ENCODE data around the gene GDF7. TPM values are rescaled to one million over a fixed set of nuclear protein-coding genes. Genes with fewer than 3 reads are reported as not detected.

Gene GDF7
- total RNA-seq, 1 donor from 2014 or later: under 0.01 TPM

- Histone ChIP-seq H3K4me3 (ENCODE audit: low read depth, low read length) (no peak overlapping the region), H3K27me3 (ENCODE audit: control insufficient read depth, insufficient read depth, low read length) (peaks cover 32% of the 10 kb centered on the region), H3K36me3 (ENCODE audit: control insufficient read depth, insufficient read depth, low read length) (no peaks in the 10 kb centered on the region)
- TF ChIP-seq CTCF (IDR thresholded peaks at IDR 0.05; ENCODE audit: insufficient read depth, low read length, severe bottlenecking): no peak
- no peak for DNase-seq (ENCODE audit: low read depth)
- no peak for FAIRE-seq
Observed at GRCh38 chr2:20669562-20670314, 2.8 kb downstream of the GDF7 start.

GRCh38 chr2:20670315-20671035 lies 3.5 kb downstream of the GDF7 start:
- TF ChIP-seq CTCF (IDR thresholded peaks at IDR 0.05; ENCODE audit: insufficient read depth, low read length, severe bottlenecking): no peak
- no peak for DNase-seq (ENCODE audit: low read depth)
- Histone ChIP-seq H3K36me3 (ENCODE audit: control insufficient read depth, insufficient read depth, low read length) (no peaks in the 10 kb centered on the region), H3K27me3 (ENCODE audit: control insufficient read depth, insufficient read depth, low read length) (peaks cover 24% of the 10 kb centered on the region), H3K4me3 (ENCODE audit: low read depth, low read length) (no peak overlapping the region)
- FAIRE-seq: no peak

GRCh38 chr2:20671036-20671735 lies 4.2 kb downstream of the GDF7 start:
- DNase-seq (ENCODE audit: low read depth) (no peak), FAIRE-seq (no peak)
- TF ChIP-seq CTCF (IDR thresholded peaks at IDR 0.05; ENCODE audit: insufficient read depth, low read length, severe bottlenecking): no peak
- H3K36me3 ChIP-seq (ENCODE audit: control insufficient read depth, insufficient read depth, low read length): no peaks in the 10 kb centered on the region
- no peak overlapping the region for H3K4me3 ChIP-seq (ENCODE audit: low read depth, low read length)
- H3K27me3 ChIP-seq (ENCODE audit: control insufficient read depth, insufficient read depth, low read length): peaks cover 17% of the 10 kb centered on the region

GRCh38 chr2:20671736-20672080 lies 4.8 kb downstream of the GDF7 start:
- Histone ChIP-seq H3K36me3 (ENCODE audit: control insufficient read depth, insufficient read depth, low read length) (no peaks in the 10 kb centered on the region), H3K27me3 (ENCODE audit: control insufficient read depth, insufficient read depth, low read length) (peaks cover 13% of the 10 kb centered on the region), H3K4me3 (ENCODE audit: low read depth, low read length) (no peak overlapping the region)
- no peak for DNase-seq (ENCODE audit: low read depth)
- no peak for FAIRE-seq
- TF ChIP-seq CTCF (IDR thresholded peaks at IDR 0.05; ENCODE audit: insufficient read depth, low read length, severe bottlenecking): no peak

GRCh38 chr2:20672201-20672951 lies 5.4 kb downstream of the GDF7 start:
- Histone ChIP-seq H3K27me3 (ENCODE audit: control insufficient read depth, insufficient read depth, low read length) (peaks cover 11% of the 10 kb centered on the region), H3K36me3 (ENCODE audit: control insufficient read depth, insufficient read depth, low read length) (no peaks in the 10 kb centered on the region), H3K4me3 (ENCODE audit: low read depth, low read length) (no peak overlapping the region)
- TF ChIP-seq CTCF (IDR thresholded peaks at IDR 0.05; ENCODE audit: insufficient read depth, low read length, severe bottlenecking): no peak
- no peak for DNase-seq (ENCODE audit: low read depth)
- no peak for FAIRE-seq
